ENCODE measurements around the gene ADGRF4. TPM values are rescaled to one million over a fixed set of nuclear protein-coding genes. Genes with fewer than 3 reads are reported as not detected.

Gene ADGRF4
- total RNA-seq, 1 donor from 2014 or later: not detected

DNA sequence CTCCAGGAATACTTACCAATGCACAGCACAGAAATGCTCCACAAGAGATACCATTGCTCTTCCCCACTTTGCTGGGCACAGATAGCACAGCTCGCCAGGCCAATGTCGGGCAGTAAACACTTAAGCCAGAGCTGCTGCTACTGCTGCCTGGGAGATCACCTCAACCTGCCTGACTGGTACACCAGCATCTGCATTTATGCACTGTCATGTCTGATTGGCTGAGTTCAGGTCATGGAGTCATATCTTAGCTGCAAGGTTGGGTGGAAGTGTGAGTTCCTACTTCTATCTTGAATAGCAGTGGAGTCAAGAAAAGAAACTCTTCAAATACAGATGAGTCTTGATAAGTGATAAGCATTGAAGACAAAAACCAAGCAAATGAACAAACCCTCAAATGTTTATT lies 10.9 kb upstream of the ADGRF4 start:
- no peak for ATAC-seq
- H3K27me3 ChIP-seq: no peaks in the 10 kb centered on the region
- no peaks in the 10 kb centered on the region for H3K4me1 ChIP-seq
- no peak for DNase-seq
- intact Hi-C loops (cut with DNase I): no loop called here
- no peaks in the 10 kb centered on the region for H3K9me3 ChIP-seq
- no peak overlapping the region for H3K4me3 ChIP-seq
- no peaks in the 10 kb centered on the region for H3K36me3 ChIP-seq
- TF ChIP-seq, protein P1, sequence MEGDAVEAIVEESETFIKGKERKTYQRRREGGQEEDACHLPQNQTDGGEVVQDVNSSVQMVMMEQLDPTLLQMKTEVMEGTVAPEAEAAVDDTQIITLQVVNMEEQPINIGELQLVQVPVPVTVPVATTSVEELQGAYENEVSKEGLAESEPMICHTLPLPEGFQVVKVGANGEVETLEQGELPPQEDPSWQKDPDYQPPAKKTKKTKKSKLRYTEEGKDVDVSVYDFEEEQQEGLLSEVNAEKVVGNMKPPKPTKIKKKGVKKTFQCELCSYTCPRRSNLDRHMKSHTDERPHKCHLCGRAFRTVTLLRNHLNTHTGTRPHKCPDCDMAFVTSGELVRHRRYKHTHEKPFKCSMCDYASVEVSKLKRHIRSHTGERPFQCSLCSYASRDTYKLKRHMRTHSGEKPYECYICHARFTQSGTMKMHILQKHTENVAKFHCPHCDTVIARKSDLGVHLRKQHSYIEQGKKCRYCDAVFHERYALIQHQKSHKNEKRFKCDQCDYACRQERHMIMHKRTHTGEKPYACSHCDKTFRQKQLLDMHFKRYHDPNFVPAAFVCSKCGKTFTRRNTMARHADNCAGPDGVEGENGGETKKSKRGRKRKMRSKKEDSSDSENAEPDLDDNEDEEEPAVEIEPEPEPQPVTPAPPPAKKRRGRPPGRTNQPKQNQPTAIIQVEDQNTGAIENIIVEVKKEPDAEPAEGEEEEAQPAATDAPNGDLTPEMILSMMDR (IDR thresholded peaks at IDR 0.05): no peak
- no peak overlapping the region for H3K27ac ChIP-seq

DNA sequence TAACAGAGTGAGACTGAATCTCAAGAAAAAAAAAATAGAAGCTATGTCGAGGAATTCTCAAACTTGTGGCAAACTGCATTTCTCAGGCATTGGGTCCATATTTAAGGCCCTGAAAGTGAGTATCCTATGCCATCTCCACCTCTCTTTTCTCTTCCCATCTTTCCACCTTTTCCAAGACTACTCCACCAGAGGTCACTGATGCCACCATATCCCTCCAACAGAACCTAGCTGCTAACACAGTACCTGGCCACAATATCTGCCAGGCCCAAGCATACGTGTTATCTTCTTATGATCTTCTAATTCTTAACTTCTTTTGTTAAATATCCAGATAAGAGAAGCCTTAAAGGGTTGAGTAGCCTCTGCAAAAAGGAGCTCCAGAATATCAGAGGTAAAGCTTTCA lies 8.2 kb upstream of the ADGRF4 start:
- intact Hi-C loops (cut with DNase I): no loop called here
- TF ChIP-seq, protein P1 (IDR thresholded peaks at IDR 0.05): no peak
- no peak overlapping the region for H3K27ac ChIP-seq
- no peaks in the 10 kb centered on the region for H3K36me3 ChIP-seq
- no peaks in the 10 kb centered on the region for H3K9me3 ChIP-seq
- DNase-seq (no peak), ATAC-seq (no peak)
- no peaks in the 10 kb centered on the region for H3K4me1 ChIP-seq
- H3K4me3 ChIP-seq: no peak overlapping the region
- no peaks in the 10 kb centered on the region for H3K27me3 ChIP-seq

DNA sequence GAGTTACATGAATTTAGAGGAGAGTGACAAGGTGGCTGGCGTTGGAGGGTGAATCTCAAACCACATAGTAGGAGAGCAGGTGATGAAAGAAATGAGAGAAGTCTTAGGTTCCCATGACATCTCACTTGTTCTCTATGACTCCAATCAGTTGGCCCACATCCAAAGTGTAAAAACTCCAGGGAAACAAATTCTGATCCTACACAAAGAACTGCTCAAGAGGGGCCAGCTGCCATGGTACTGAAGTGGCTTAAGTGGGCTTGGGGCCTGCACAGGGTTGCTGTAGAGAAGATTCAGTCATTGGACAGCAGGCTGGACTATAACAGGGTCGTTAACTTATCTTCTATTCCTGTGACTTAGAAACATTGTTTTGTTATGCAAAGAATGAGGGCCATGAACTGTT lies 7.6 kb upstream of the ADGRF4 start:
- intact Hi-C loops (cut with DNase I): no loop called here
- H3K27ac ChIP-seq: no peak overlapping the region

DNA sequence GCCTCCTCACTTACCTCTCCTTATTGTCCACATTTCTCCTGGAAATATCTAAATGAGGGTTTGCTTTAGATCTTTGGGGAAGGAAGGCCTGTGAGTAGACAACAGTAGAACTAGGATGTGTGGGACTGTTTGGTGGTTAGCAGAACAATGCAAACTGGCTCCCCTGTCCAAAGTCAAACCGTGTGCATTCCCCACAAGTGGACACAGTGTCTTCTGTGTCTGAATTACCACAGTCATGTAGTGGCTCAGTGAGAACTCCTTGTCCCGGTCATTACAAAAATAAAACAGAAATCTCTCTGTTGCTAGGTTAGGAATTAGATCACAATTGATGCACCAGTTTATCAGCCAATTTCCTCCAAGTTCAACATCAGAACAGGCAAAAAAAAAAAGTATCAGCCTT lies 455 bp upstream of the ADGRF4 start:
- Histone ChIP-seq H3K27me3 (no peaks in the 10 kb centered on the region), H3K4me3 (no peak overlapping the region), H3K27ac (no peak overlapping the region), H3K36me3 (no peaks in the 10 kb centered on the region), H3K4me1 (no peaks in the 10 kb centered on the region), H3K9me3 (no peaks in the 10 kb centered on the region)
- no peak for DNase-seq
- intact Hi-C loops (cut with DNase I): no loop called here
- TF ChIP-seq, protein P1 (IDR thresholded peaks at IDR 0.05): no peak
- no peak for ATAC-seq

More for the DNA sequence above, 7.6 kb upstream of the ADGRF4 start:
- no peak overlapping the region for H3K4me3 ChIP-seq
- TF ChIP-seq, protein P1 (IDR thresholded peaks at IDR 0.05): no peak
- no peaks in the 10 kb centered on the region for H3K27me3 ChIP-seq
- DNase-seq (no peak), ATAC-seq (no peak)
- H3K9me3 ChIP-seq: no peaks in the 10 kb centered on the region
- H3K4me1 ChIP-seq: no peaks in the 10 kb centered on the region
- H3K36me3 ChIP-seq: no peaks in the 10 kb centered on the region

DNA sequence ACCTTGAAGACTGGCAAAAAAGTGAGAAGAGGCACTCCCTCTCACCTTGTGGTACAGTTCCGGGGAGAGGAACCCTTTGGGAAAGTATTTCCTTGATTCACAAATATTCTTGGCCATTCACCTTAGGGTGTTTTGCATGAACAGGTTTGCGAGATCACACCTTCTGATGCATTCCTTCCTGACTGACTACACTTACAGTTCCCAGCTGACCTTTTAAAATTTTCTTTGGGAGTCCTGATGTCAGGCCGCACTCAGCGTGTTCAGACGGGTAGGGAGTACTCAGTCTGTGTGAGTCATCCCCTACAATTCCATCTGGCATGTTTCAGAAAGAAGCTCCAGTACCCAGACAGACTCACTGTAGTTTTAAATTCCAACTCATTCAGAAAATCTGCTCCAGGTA lies 1.7 kb downstream of the ADGRF4 start:
- H3K36me3 ChIP-seq: no peaks in the 10 kb centered on the region
- no peak overlapping the region for H3K27ac ChIP-seq
- H3K9me3 ChIP-seq: no peaks in the 10 kb centered on the region
- H3K27me3 ChIP-seq: no peaks in the 10 kb centered on the region
- ATAC-seq (no peak), DNase-seq (no peak)
- intact Hi-C loops (cut with DNase I): no loop called here
- no peak overlapping the region for H3K4me3 ChIP-seq
- TF ChIP-seq, protein P1 (IDR thresholded peaks at IDR 0.05): no peak
- H3K4me1 ChIP-seq: no peaks in the 10 kb centered on the region

DNA sequence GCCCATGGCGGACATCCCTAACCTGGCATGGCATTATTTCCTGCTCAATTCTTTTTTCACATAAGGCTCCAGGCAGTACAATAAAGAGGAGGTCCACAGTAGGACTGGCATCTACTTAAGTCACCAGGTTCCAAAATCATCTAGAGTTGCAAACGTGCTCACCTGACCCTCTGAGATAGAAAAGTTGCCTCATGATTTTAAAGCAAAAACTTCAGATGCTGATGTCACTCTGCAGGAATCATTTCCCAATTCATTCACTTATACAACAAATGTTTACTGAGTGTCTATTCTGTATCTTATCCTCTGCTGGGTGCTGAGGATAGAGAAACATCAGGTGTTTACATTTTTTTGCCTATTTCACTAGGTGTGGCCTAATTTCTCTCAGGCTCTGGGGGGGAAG lies 2.2 kb downstream of the ADGRF4 start:
- Histone ChIP-seq H3K36me3 (no peaks in the 10 kb centered on the region), H3K27ac (no peak overlapping the region), H3K27me3 (no peaks in the 10 kb centered on the region), H3K9me3 (no peaks in the 10 kb centered on the region), H3K4me1 (no peaks in the 10 kb centered on the region), H3K4me3 (no peak overlapping the region)
- intact Hi-C loops (cut with DNase I): no loop called here
- DNase-seq: no peak
- TF ChIP-seq, protein P1 (IDR thresholded peaks at IDR 0.05): no peak
- no peak for ATAC-seq
